Naive thymus-derived CD4-positive, alpha-beta T cell (primary cell): ENCODE results near the gene GEN1. TPM values are rescaled to one million over a fixed set of nuclear protein-coding genes. Genes with fewer than 3 reads are reported as not detected.

ENCODE experiments used
- ATAC-seq: fragments of 150-1000 bp; cut with Tn5 transposase; 2 replicates; pipeline ENCODE4 v1.10.0; 2021; ENCODE audit warnings: mild to moderate bottlenecking, moderate library complexity
- CTCF ChIA-PET: fragments of 350-600 bp; sonication (Branson Sonifier 250); formaldehyde crosslinking; loops from one replicate; lab custom pipeline; 2021; ENCODE audit warnings: antibody characterized with exemption; lab: Charles Lee
- POLR2A ChIA-PET: fragments of 350-600 bp; sonication (Branson Sonifier 250); formaldehyde crosslinking; loops from one replicate; lab custom pipeline; 2021; ENCODE audit warnings: antibody characterized with exemption, inconsistent platforms; lab: Charles Lee
- DNase-seq, 9 donors: peaks; one replicate each; pipeline versions ENCODE4 v3.0.0 to v3.0.0-alpha.2; 2020 to 2022; ENCODE audit warnings: mixed read lengths in 1 of 9
- H3K27ac ChIP-seq: one replicate; pipeline ENCODE4 v1.7.0; 2013; ENCODE audit warnings: mild to moderate bottlenecking, low read depth, low read length, moderate library complexity
- H3K27me3 ChIP-seq, 2 donors: one replicate each; pipeline ENCODE4 v1.7.0; 2013; ENCODE audit warnings: low read length in 2 of 2, mild to moderate bottlenecking in 2 of 2, moderate library complexity in 2 of 2; ENCODE audit not compliant: control insufficient read depth in 2 of 2, insufficient read depth in 2 of 2
- H3K36me3 ChIP-seq, 3 experiments: 1 replicate in 2 of 3; 2 replicates in 1 of 3; pipeline ENCODE4 v1.7.0; 2013; ENCODE audit warnings: low read length in 3 of 3, mild to moderate bottlenecking in 3 of 3, moderate library complexity in 1 of 3; ENCODE audit not compliant: insufficient read depth in 3 of 3, control insufficient read depth in 2 of 3
- H3K4me1 ChIP-seq, 2 donors: one replicate each; pipeline ENCODE4 v1.7.0; 2013; ENCODE audit warnings: low read length in 2 of 2, mild to moderate bottlenecking in 2 of 2, moderate library complexity in 1 of 2; ENCODE audit not compliant: control insufficient read depth in 2 of 2, insufficient read depth in 2 of 2
- H3K4me3 ChIP-seq: 2 replicates; pipeline ENCODE4 v1.7.0; 2013; ENCODE audit warnings: mild to moderate bottlenecking, low read length
- H3K9me3 ChIP-seq, 3 experiments: 1 replicate in 2 of 3; 2 replicates in 1 of 3; pipeline ENCODE4 v1.7.0; 2013; ENCODE audit warnings: low read length in 3 of 3; ENCODE audit not compliant: control insufficient read depth in 2 of 3
- H3K27ac Mint-ChIP-seq, 9 donors: one replicate each; pipeline ENCODE4 v1.8.0; 2020 to 2022; ENCODE audit warnings: mixed read lengths in 9 of 9, mild to moderate bottlenecking in 8 of 9, moderate library complexity in 5 of 9, inconsistent platforms in 2 of 9
- H3K27me3 Mint-ChIP-seq, 5 donors: one replicate each; pipeline ENCODE4 v1.8.0; 2021 to 2022; ENCODE audit warnings: mixed read lengths in 5 of 5, mild to moderate bottlenecking in 1 of 5
- H3K36me3 Mint-ChIP-seq, 5 donors: one replicate each; pipeline ENCODE4 v1.8.0; 2020 to 2022; ENCODE audit warnings: mixed read lengths in 5 of 5, mild to moderate bottlenecking in 3 of 5, inconsistent platforms in 1 of 5
- H3K4me1 Mint-ChIP-seq, 7 donors: one replicate each; pipeline ENCODE4 v1.8.0; 2020 to 2022; ENCODE audit warnings: mixed read lengths in 7 of 7, mild to moderate bottlenecking in 3 of 7, inconsistent platforms in 1 of 7
- H3K4me3 Mint-ChIP-seq, 10 donors: one replicate each; pipeline ENCODE4 v1.8.0; 2020 to 2022; ENCODE audit warnings: mild to moderate bottlenecking in 10 of 10, mixed read lengths in 10 of 10, moderate library complexity in 6 of 10, inconsistent platforms in 2 of 10
- H3K9me3 Mint-ChIP-seq, 11 donors: one replicate each; pipeline ENCODE4 v1.8.0; 2020 to 2022; ENCODE audit warnings: mixed read lengths in 11 of 11, mild to moderate bottlenecking in 4 of 11, inconsistent platforms in 1 of 11, moderate library complexity in 1 of 11
- intact Hi-C, 2 donors: fragments of 100-400 bp; cut with micrococcal nuclease; formaldehyde crosslinking; loops; one replicate each; pipeline ENCODE4 v1.15.1; 2023
- polyA plus RNA-seq, 2 donors: library from polyadenylated mRNA; unstranded; fragments of 300-500 nt; fragmentation: Illumina TruSeq; gene quantifications; one replicate each; pipeline ENCODE4 v1.2.3, GENCODE V29; 2021
- total RNA-seq, 6 experiments: library from RNA in 5 of 6; stranded (reverse) in 5 of 6; gene quantifications; 1 replicate in 5 of 6; 2 replicates in 1 of 6; pipeline ENCODE4 v1.2.3 and lab custom pipeline; 2021 to 2026

GEN1 gene
- total and polyA plus RNA-seq, 7 experiments from 2014 or later, result 0.44 to 25.8 (median 5.8) TPM

- Histone ChIP-seq H3K36me3 (no peaks in the 10 kb centered on the region), H3K4me1 (no peaks in the 10 kb centered on the region), H3K4me3 (no peak overlapping the region), H3K27me3 (peaks cover 0 to 6% of the 10 kb centered on the region in 2 donors), H3K27ac (no peak overlapping the region), H3K9me3 (no peaks in the 10 kb centered on the region)
- ChIA-PET POLR2A (no interaction called here), CTCF (no interaction called here)
- H3K36me3 Mint-ChIP-seq, result no peaks in the 10 kb centered on the region
- no peak overlapping the region for H3K4me3 Mint-ChIP-seq
- DNase-seq (no peak), ATAC-seq (no peak)
- H3K27ac Mint-ChIP-seq, result no peak overlapping the region
- no peaks in the 10 kb centered on the region for H3K9me3 Mint-ChIP-seq
- H3K4me1 Mint-ChIP-seq, result peaks cover 0 to 14% (median 0%) of the 10 kb centered on the region in 7 donors
- H3K27me3 Mint-ChIP-seq, result peaks cover 15 to 42% (median 31%) of the 10 kb centered on the region in 5 donors
- intact Hi-C loops, result no loop called here
These were observed 37.3 kb downstream of the GEN1 start for GRCh38 chr2:17791121-17791816.

GRCh38 chr2:17791817-17792130 lies 37.8 kb downstream of the GEN1 start:
- H3K27me3 Mint-ChIP-seq, result peaks cover 20 to 45% (median 31%) of the 10 kb centered on the region in 5 donors
- POLR2A ChIA-PET, result no interaction called here
- H3K9me3 Mint-ChIP-seq, result no peaks in the 10 kb centered on the region
- intact Hi-C loops, result no loop called here
- Histone ChIP-seq H3K9me3 (no peaks in the 10 kb centered on the region), H3K27ac (no peak overlapping the region), H3K36me3 (no peaks in the 10 kb centered on the region), H3K4me3 (no peak overlapping the region), H3K4me1 (no peaks in the 10 kb centered on the region), H3K27me3 (peaks cover 0 to 6% of the 10 kb centered on the region in 2 donors)
- no peak overlapping the region for H3K4me3 Mint-ChIP-seq
- peaks cover 0 to 14% (median 0%) of the 10 kb centered on the region in 7 donors for H3K4me1 Mint-ChIP-seq
- DNase-seq, result no peak
- no peaks in the 10 kb centered on the region for H3K36me3 Mint-ChIP-seq
- CTCF ChIA-PET, result no interaction called here
- ATAC-seq, result no peak
- H3K27ac Mint-ChIP-seq, result no peak overlapping the region

GRCh38 chr2:17792515-17792914 lies 38.6 kb downstream of the GEN1 start:
- no peak for ATAC-seq

GRCh38 chr2:17793296-17793695 lies 39.4 kb downstream of the GEN1 start:
- H3K4me3 Mint-ChIP-seq, result no peak overlapping the region
- H3K27ac ChIP-seq, result no peak overlapping the region
- peaks cover 25 to 51% (median 36%) of the 10 kb centered on the region in 5 donors for H3K27me3 Mint-ChIP-seq
- no peaks in the 10 kb centered on the region for H3K36me3 Mint-ChIP-seq
- no peak overlapping the region for H3K4me3 ChIP-seq
- H3K9me3 Mint-ChIP-seq, result no peaks in the 10 kb centered on the region
- no peaks in the 10 kb centered on the region for H3K4me1 ChIP-seq
- H3K36me3 ChIP-seq, result no peaks in the 10 kb centered on the region
- ChIA-PET CTCF (no interaction called here), POLR2A (no interaction called here)
- no peak for ATAC-seq
- no peaks in the 10 kb centered on the region for H3K9me3 ChIP-seq
- intact Hi-C loops, result no loop called here
- H3K27me3 ChIP-seq, result peaks cover 0 to 6% of the 10 kb centered on the region in 2 donors
- peaks cover 0 to 14% (median 0%) of the 10 kb centered on the region in 7 donors for H3K4me1 Mint-ChIP-seq
- no peak for DNase-seq
- H3K27ac Mint-ChIP-seq, result no peak overlapping the region

More at GRCh38 chr2:17792515-17792914, 38.6 kb downstream of the GEN1 start:
- H3K9me3 Mint-ChIP-seq, result no peaks in the 10 kb centered on the region
- Histone ChIP-seq H3K4me1 (no peaks in the 10 kb centered on the region), H3K9me3 (no peaks in the 10 kb centered on the region), H3K4me3 (no peak overlapping the region), H3K27me3 (peaks cover 0 to 6% of the 10 kb centered on the region in 2 donors), H3K27ac (no peak overlapping the region), H3K36me3 (no peaks in the 10 kb centered on the region)
- no peaks in the 10 kb centered on the region for H3K36me3 Mint-ChIP-seq
- intact Hi-C loops, result no loop called here
- peaks cover 0 to 14% (median 0%) of the 10 kb centered on the region in 7 donors for H3K4me1 Mint-ChIP-seq
- peaks cover 21 to 48% (median 32%) of the 10 kb centered on the region in 5 donors for H3K27me3 Mint-ChIP-seq
- DNase-seq, result no peak
- POLR2A ChIA-PET, result no interaction called here
- no peak overlapping the region for H3K27ac Mint-ChIP-seq
- CTCF ChIA-PET, result no interaction called here
- no peak overlapping the region for H3K4me3 Mint-ChIP-seq

GRCh38 chr2:17793803-17794354 lies 39.9 kb downstream of the GEN1 start:
- Histone ChIP-seq H3K36me3 (no peaks in the 10 kb centered on the region), H3K27ac (no peak overlapping the region), H3K4me1 (no peaks in the 10 kb centered on the region), H3K9me3 (no peaks in the 10 kb centered on the region), H3K4me3 (no peak overlapping the region), H3K27me3 (peaks cover 0 to 6% of the 10 kb centered on the region in 2 donors)
- Mint-ChIP-seq H3K27me3 (peaks cover 25 to 51% (median 36%) of the 10 kb centered on the region in 5 donors), H3K27ac (no peak overlapping the region), H3K9me3 (no peaks in the 10 kb centered on the region), H3K4me3 (no peak overlapping the region), H3K36me3 (no peaks in the 10 kb centered on the region), H3K4me1 (peaks cover 0 to 14% (median 0%) of the 10 kb centered on the region in 7 donors)
- ChIA-PET POLR2A (no interaction called here), CTCF (no interaction called here)
- ATAC-seq (no peak), DNase-seq (no peak)
- intact Hi-C loops, result no loop called here

- Mint-ChIP-seq H3K27ac (no peak overlapping the region), H3K4me1 (peaks cover 0 to 22% (median 0%) of the 10 kb centered on the region in 7 donors), H3K9me3 (no peaks in the 10 kb centered on the region), H3K4me3 (no peak overlapping the region), H3K36me3 (peaks cover 0 to 4% (median 0%) of the 10 kb centered on the region in 5 donors), H3K27me3 (peaks cover 31 to 57% (median 40%) of the 10 kb centered on the region in 5 donors)
- intact Hi-C loops, result no loop called here
- ChIA-PET CTCF (no interaction called here), POLR2A (no interaction called here)
- Histone ChIP-seq H3K4me3 (no peak overlapping the region), H3K27ac (no peak overlapping the region), H3K27me3 (peaks cover 0 to 6% of the 10 kb centered on the region in 2 donors), H3K36me3 (no peaks in the 10 kb centered on the region), H3K9me3 (no peaks in the 10 kb centered on the region), H3K4me1 (no peaks in the 10 kb centered on the region)
- no peak for DNase-seq
- no peak for ATAC-seq
These were observed 41.4 kb downstream of the GEN1 start for GRCh38 chr2:17795309-17795708.

- POLR2A ChIA-PET, result no interaction called here
- H3K27me3 ChIP-seq, result no peaks in the 10 kb centered on the region
- no peaks in the 10 kb centered on the region for H3K9me3 ChIP-seq
- peaks cover 0 to 4% (median 0%) of the 10 kb centered on the region in 5 donors for H3K36me3 Mint-ChIP-seq
- intact Hi-C loops, result no loop called here
- H3K27me3 Mint-ChIP-seq, result peaks cover 16 to 36% (median 25%) of the 10 kb centered on the region in 5 donors
- no peak overlapping the region for H3K4me3 ChIP-seq
- no peak overlapping the region for H3K27ac Mint-ChIP-seq
- H3K4me3 Mint-ChIP-seq, result no peak overlapping the region
- no peaks in the 10 kb centered on the region for H3K9me3 Mint-ChIP-seq
- H3K4me1 ChIP-seq, result no peaks in the 10 kb centered on the region
- CTCF ChIA-PET, result no interaction called here
- ATAC-seq (no peak), DNase-seq (no peak)
- H3K36me3 ChIP-seq, result no peaks in the 10 kb centered on the region
- H3K27ac ChIP-seq, result no peak overlapping the region
- H3K4me1 Mint-ChIP-seq, result peaks cover 0 to 9% (median 0%) of the 10 kb centered on the region in 7 donors
These were observed 44.4 kb downstream of the GEN1 start for GRCh38 chr2:17798338-17798737.
